Parathyroid adenoma (tissue), 2 donors: ENCODE data around the gene ACTL6B.

Source experiments
- H2AFZ ChIP-seq: fragments of 300-600 bp; sonication (generic); one replicate; pipeline ENCODE4 v1.7.0; 2017; ENCODE audit warnings: antibody characterized with exemption, mild to moderate bottlenecking
- H3K27ac ChIP-seq: fragments of 300-600 bp; sonication (generic); one replicate; pipeline ENCODE4 v1.7.0; 2017
- H3K27me3 ChIP-seq: fragments of 300-600 bp; sonication (generic); one replicate; pipeline ENCODE4 v1.7.0; 2017; ENCODE audit warnings: low read length; ENCODE audit not compliant: control insufficient read depth, insufficient read depth
- H3K36me3 ChIP-seq: fragments of 300-600 bp; sonication (generic); one replicate; pipeline ENCODE4 v1.7.0; 2017; ENCODE audit warnings: low read length; ENCODE audit not compliant: control insufficient read depth, insufficient read depth
- H3K4me1 ChIP-seq: fragments of 300-600 bp; sonication (generic); one replicate; pipeline ENCODE4 v1.7.0; 2017; ENCODE audit warnings: control low read depth
- H3K4me2 ChIP-seq: fragments of 300-600 bp; sonication (generic); one replicate; pipeline ENCODE4 v1.7.0; 2017; ENCODE audit warnings: low read length
- H3K4me3 ChIP-seq: fragments of 300-600 bp; sonication (generic); one replicate; pipeline ENCODE4 v1.7.0; 2017; ENCODE audit warnings: low read depth, low read length
- H3K79me2 ChIP-seq: fragments of 300-600 bp; sonication (generic); one replicate; pipeline ENCODE4 v1.7.0; 2017; ENCODE audit warnings: control low read depth
- H3K9ac ChIP-seq: fragments of 300-600 bp; sonication (generic); one replicate; pipeline ENCODE4 v1.7.0; 2017; ENCODE audit warnings: mild to moderate bottlenecking
- H3K9me3 ChIP-seq: fragments of 300-600 bp; sonication (generic); one replicate; pipeline ENCODE4 v1.7.0; 2017; ENCODE audit warnings: low read length; ENCODE audit not compliant: control insufficient read depth
- TF ChIP-seq, protein P1 (sequence below): fragments of 300-600 bp; sonication (generic); IDR thresholded peaks from one replicate; pipeline ENCODE4 v1.7.0; 2017; ENCODE audit warnings: antibody characterized with exemption, mild to moderate bottlenecking
- donor health status: primary hyperparathyroidism.

Gene ACTL6B

DNA sequence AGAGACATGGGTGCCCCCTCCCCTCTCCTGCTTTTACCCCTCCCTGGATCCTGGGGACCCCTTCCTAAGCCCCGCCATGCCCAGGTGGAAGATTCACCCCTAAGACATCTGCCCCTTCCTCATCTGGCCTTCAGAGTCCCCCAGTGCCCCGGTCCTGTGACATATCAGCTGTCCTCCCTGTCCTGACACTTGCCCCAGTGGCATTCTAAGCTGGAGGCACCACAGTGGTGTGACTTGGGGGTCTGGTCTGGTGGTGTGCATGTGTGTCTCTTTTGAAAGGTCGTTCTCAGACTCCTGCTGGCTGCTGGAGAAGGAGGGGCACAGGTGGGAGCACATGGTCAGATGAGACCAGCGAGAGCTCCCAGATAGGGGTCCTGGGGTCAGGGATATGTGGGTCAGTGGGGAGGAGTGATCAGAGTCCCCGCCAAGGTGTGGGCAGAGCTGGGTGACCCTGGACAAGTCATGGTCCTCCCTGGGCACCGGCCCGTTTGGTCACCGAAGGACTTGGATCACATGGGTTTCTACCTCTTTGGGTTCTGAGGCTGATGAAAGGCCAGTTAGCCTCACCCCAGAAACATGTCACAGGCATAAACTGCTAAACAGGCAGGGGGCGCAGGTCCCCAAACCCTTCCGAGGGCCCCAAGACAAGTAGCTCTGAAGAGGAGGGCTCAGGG is 14.3 kb downstream of the ACTL6B start:
- Histone ChIP-seq H3K9ac (no peak overlapping the region), H3K4me2 (no peak overlapping the region), H3K4me1 (no peaks in the 10 kb centered on the region), H3K79me2 (no peaks in the 10 kb centered on the region), H3K27me3 (no peaks in the 10 kb centered on the region), H3K9me3 (no peaks in the 10 kb centered on the region), H3K27ac (no peak overlapping the region), H3K4me3 (no peak overlapping the region), H2AFZ (no peak overlapping the region), H3K36me3 (no peaks in the 10 kb centered on the region)
- TF ChIP-seq, protein P1, sequence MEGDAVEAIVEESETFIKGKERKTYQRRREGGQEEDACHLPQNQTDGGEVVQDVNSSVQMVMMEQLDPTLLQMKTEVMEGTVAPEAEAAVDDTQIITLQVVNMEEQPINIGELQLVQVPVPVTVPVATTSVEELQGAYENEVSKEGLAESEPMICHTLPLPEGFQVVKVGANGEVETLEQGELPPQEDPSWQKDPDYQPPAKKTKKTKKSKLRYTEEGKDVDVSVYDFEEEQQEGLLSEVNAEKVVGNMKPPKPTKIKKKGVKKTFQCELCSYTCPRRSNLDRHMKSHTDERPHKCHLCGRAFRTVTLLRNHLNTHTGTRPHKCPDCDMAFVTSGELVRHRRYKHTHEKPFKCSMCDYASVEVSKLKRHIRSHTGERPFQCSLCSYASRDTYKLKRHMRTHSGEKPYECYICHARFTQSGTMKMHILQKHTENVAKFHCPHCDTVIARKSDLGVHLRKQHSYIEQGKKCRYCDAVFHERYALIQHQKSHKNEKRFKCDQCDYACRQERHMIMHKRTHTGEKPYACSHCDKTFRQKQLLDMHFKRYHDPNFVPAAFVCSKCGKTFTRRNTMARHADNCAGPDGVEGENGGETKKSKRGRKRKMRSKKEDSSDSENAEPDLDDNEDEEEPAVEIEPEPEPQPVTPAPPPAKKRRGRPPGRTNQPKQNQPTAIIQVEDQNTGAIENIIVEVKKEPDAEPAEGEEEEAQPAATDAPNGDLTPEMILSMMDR = no peak

DNA sequence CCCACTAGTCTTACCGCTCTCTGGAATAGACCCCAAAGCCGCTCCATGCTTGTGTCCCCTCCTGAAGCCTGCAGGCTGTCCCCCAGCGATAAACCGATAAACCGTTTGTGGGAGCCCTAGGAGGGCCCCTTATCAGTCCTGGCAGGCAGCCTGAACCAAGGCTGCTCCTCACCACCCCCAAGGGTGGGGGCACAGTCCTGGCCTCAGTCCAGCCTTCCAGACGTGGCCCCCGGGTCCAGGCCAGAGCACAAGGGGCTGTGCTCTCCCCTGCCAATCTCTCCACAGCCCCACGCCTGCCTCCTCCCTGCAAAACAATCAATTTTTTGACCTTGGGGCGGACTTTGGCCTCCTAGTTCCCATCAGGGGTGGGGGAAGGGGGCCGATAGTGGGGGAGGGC is 14.8 kb downstream of the ACTL6B start, which contains the start of gene TFR2:
TFR2 (minus strand) TSS at position 90 of the 397 bp plus-strand sequence; CDS start at position 47, 43 bp downstream.
- TF ChIP-seq, protein P1 = no peak
- Histone ChIP-seq H2AFZ (no peak within 1 kb of the TSS), H3K9me3 (no peaks in the 10 kb centered on the region), H3K79me2 (no peaks in the 10 kb centered on the region), H3K4me1 (no peaks in the 10 kb centered on the region), H3K27me3 (no peaks in the 10 kb centered on the region), H3K36me3 (no peaks in the 10 kb centered on the region), H3K9ac (no peak within 1 kb of the TSS), H3K27ac (no peak within 1 kb of the TSS), H3K4me3 (no peak within 1 kb of the TSS), H3K4me2 (no peak within 1 kb of the TSS)

DNA sequence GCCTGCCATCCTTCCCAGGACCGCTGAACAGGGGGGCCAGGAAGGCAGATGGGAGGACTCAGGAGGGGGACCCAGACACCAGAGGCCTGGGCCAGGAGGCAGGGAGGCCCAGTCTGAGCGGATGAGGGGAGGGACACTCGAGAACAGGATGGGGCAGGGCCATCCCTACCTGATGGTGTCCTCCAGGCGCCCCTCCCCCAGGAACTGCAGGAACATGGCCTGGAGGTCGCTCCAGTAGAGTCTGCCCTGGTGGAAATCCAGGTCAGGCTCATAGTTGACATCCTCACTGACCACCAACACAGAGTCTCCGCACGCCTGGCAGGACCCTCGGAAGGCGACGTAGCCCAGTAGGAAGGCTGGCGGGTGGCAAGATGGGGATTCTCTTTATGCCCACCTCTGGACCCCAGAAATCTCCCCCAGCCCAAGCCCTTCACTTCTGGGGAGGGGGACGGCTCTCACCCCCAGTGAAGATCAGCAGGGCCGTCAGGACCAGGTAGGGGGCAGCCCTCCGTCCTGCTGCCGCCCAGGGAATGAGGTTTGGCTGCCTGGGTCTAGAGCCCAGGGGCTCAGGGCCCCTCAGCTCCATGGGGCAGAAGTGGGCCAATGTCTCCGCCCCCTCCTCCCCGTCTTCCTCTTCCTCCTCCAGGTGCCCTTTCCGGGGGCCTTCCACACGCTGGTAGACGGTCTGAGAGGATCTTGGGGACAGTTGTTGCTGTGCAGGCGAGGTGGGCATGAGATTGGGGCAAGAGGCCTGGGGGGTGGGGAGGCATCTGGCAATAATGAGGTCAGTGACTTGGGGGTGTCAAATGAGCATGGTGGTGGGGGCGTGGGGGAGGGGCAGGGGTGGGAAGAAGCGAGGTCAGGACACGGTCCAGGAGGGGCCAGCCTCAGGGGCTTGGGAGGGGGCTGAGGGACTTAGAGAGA is 15.5 kb downstream of the ACTL6B start:
- no peaks in the 10 kb centered on the region for H3K79me2 ChIP-seq
- no peaks in the 10 kb centered on the region for H3K4me1 ChIP-seq
- TF ChIP-seq, protein P1 = no peak
- no peak overlapping the region for H3K27ac ChIP-seq
- H3K9ac ChIP-seq = no peak overlapping the region
- no peaks in the 10 kb centered on the region for H3K27me3 ChIP-seq
- no peaks in the 10 kb centered on the region for H3K9me3 ChIP-seq
- H3K4me3 ChIP-seq = no peak overlapping the region
- H2AFZ ChIP-seq = no peak overlapping the region
- H3K4me2 ChIP-seq = no peak overlapping the region
- no peaks in the 10 kb centered on the region for H3K36me3 ChIP-seq

DNA sequence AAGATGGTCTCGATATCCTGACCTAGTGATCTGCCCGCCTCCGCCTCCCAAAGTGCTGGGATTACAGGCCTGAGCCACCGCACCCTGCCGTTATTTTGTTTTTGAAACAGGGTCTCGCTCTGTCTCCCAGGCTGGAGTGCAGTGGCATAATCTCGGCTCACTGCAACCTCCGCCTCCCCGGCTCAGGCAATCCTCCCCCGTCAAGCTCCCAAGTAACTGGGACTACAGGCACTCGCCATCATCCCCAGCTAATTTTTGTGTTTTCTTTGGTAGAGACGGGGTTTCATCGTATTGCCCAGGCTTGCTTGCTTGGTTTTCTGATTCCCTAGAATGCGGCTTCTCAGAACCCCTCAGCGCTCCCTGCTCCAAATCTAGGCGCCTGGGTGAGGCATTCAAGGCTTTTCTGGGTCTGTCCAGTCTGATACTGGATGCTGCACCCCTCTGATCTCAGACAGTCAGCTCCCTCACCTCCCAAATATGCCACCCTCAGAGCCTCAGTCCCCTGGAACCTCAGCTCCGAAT is 16.2 kb downstream of the ACTL6B start:
- no peak overlapping the region for H3K4me3 ChIP-seq
- no peak overlapping the region for H3K27ac ChIP-seq
- TF ChIP-seq, protein P1 = no peak
- H3K36me3 ChIP-seq = no peaks in the 10 kb centered on the region
- H3K4me2 ChIP-seq = no peak overlapping the region
- H3K79me2 ChIP-seq = no peaks in the 10 kb centered on the region
- H3K9me3 ChIP-seq = no peaks in the 10 kb centered on the region
- H3K9ac ChIP-seq = no peak overlapping the region
- no peaks in the 10 kb centered on the region for H3K27me3 ChIP-seq
- no peaks in the 10 kb centered on the region for H3K4me1 ChIP-seq
- no peak overlapping the region for H2AFZ ChIP-seq
